Measurements from ENCODE around the gene GARIN5B.
"Not testable (repeated sequence)": the region's sequence is repeated elsewhere in the genome, so short reads cannot be mapped to it uniquely, and the experiment has no call there.

Gene GARIN5B

GRCh38 chr19:55362990-55363716, at the start of gene GARIN5B:
TSS of gene GARIN5B (minus strand) at chr19:55363260. CDS start at chr19:55363066, 194 bp downstream.
- DNase-seq: no peak

DNA sequence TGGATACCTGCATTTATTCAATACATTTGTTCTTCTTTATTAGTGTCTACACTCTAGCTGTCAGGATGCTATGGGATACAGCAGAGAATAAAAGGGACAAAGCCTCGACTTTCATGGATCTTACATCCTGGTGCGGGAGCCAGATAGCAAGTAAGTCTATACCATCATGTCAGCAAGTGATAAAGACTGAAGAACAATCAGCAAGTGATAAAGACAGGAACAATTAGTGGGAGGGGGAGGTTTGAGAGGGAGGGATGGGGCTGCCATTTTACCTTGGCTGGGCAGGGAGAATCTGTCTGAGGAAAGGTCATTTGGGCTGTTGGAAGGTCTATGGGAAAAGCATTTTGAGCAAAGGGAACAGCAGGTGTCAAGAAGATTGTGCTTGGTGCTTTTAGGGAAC, 47.1 kb upstream of the GARIN5B start:
- no peak for DNase-seq

DNA sequence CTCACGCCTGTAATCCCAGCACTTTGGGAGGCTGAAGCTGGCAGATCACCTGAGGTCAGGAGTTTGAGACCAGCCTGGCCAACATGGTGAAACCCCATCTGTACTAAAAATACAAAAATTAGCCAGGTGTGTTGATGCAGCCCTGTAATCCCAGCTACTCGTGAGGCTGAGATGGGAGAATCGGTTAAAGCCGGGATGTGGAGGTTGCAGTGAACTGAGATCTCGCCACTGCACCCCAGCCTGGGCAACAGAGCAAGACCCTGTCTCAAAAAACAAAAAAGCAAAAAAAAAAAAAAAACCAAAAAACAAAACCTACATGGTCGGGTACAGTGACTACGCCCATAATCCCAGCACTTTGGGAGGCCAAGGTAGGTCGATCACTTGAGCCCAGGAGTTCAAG, 46.1 kb upstream of the GARIN5B start:
- DNase-seq: not testable (repeated sequence)

DNA sequence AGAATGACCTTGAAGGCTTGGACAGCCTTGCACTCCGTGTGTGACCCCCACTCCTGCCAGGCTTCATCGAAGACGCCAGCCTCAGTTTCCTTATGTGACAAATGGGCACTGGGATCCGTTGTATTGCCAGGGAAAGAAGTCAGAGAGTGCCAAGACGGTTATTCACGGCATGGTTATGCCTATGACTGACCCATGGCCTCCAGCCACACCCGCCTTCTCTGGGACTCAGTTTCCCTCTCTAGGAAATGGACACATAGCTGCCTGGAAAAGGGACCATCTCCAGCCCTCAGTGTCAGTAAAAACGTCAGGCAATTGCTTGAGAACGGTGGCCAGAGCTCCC, 45.4 kb upstream of the GARIN5B start:
- DNase-seq: no peak

DNA sequence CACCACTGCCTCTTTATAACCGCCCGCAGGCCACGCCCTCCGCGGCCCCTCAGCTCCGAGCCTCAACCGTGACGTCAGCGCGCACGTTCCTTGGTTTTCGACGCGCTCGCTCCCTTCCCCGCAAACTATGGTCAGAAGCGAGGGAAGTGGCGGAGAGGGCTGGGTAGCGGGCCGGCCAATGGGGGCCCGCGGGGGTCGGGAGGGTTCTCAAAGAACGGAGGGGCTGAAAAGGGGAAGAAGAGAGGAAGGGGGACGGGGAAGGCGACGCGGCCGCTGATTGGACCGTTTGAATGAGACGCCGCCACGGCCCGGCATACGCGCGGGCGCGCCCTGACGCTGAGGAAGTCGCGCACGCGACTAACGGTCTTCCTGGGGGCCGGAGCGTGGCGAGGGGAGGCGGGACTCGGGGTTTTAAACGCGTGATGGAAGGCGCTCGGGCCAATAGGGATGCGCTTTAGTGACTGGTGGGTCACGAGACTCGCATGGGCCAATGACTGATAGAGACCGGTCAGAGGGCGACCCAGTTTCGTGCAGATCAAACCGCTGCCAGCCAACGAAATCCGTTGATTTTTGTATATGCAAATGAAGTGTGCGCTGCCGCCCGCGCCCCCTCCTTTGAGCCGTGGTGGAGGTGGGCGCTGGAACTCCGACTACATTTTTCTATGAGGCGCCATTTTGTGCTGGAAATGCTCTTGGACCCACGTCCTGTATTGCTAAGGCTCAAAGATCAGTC, 44.9 kb upstream of the GARIN5B start:
- DNase-seq: peak; percentile 98

DNA sequence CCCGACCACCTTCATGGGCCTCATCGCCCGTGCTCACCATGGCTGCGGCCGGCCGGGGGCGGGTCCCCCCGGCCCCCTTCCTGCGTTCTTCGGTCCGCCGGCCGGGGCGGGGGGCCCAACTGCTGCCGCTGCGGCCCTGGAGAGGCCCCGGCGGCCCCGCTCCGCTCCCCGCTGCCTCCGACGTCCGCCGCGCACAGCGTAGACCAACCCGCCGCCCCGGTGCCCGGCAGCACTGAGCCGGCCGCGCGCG, 44.4 kb upstream of the GARIN5B start, which contains the start of gene UBE2S:
TSS of gene UBE2S (minus strand) at position 239 of the 250 bp plus-strand sequence. CDS start at position 40, 199 bp downstream.
- not testable (repeated sequence) for DNase-seq

GRCh38 chr19:55406826-55407549, 43.9 kb upstream of the GARIN5B start:
- peak; percentile 47 for DNase-seq

- DNase-seq: no peak
Measured at GRCh38 chr19:55406091-55406825, 43.2 kb upstream of the GARIN5B start.

DNA sequence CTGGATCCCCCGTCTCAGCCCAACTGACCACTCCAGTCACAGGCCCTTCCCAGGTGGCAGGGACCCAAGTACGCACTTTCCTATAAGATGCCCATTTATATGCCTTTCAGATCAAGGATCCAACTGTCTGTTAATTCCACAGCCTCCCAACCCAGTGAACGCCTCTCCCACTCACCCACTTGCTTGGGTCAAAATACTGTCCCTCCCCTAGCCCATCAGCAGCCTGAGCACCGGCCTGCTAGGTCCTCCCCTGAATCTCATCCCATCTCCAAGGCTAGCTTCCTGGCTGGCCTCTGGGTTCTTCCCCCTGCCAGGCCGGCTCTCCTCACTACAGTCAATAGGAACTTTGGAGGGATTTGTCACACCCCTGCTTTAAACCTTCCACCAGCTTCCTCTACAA, 42.6 kb upstream of the GARIN5B start:
- no peak for DNase-seq

- DNase-seq: no peak
Measured at GRCh38 chr19:55402509-55402908, 39.4 kb upstream of the GARIN5B start.

DNA sequence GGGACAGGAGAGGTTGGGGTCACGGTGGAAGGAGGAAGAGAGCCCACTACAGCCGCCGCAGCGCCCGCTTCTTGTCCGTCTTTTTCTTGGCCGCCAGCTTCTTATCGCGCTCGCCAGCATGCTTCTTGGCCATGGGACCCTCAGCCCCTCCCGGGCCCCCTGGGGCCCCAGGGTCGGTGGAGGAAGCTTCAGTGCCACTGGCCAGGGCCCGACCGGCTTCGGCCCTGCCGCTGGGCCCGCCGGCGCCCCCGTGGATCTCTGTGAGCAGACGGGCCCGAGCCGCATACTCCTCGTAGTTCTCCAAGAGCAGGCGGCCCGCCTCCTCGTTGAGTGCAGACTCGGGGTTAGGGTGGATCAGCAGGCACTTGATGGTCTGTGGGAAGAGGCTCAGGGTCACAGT, 38.3 kb upstream of the GARIN5B start:
- not testable (repeated sequence) for DNase-seq

GRCh38 chr19:55400281-55401087, 37.4 kb upstream of the GARIN5B start:
- DNase-seq: no peak

GRCh38 chr19:55398200-55398925, 35.3 kb upstream of the GARIN5B start:
- DNase-seq: no peak

DNA sequence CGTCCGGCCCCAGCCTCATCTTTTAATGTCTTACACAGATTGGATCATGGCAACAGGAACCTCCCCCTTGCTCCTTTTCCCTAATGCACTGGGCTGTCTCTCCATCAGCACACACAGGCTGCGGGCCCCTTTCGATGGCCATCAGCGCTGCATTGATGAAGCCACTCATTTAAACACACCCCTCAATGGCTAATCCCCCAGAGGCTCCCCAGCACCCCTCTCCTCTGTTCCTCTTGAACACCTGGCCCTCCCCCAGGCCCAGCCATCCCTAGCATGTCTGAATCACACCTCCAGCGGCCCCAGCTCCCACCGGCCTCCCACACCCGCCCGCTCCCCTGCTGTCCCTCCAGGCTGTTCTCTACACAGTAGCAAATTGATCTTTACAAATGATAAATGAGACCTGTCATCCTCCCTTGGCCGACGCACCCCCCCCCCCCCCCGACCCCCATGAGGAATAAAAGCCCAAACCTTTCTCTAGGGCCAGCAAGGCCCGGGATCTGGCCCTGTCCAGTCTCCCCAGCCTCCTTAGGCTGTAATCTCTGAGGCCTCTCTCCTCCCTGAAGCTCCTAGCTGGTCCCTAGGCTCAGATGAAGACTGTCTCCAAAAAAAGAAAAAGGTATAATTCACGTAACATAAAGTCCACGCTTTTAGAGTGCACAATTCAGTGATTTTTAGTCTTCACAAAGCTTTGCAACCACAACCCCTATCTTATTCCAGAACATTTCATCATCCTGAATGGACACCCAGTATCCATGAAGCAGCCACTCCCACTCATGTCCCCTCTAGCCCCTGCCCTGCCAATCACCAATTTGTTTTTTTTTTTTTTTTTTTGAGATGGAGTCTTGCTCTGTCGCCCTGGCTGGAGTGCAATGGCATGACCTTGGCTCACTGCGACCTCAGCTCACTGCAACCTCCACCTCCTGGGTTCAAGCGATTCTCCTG, 30.0 kb upstream of the GARIN5B start:
- DNase-seq: no peak

GRCh38 chr19:55391702-55392615, 28.9 kb upstream of the GARIN5B start:
- DNase-seq: no peak

DNA sequence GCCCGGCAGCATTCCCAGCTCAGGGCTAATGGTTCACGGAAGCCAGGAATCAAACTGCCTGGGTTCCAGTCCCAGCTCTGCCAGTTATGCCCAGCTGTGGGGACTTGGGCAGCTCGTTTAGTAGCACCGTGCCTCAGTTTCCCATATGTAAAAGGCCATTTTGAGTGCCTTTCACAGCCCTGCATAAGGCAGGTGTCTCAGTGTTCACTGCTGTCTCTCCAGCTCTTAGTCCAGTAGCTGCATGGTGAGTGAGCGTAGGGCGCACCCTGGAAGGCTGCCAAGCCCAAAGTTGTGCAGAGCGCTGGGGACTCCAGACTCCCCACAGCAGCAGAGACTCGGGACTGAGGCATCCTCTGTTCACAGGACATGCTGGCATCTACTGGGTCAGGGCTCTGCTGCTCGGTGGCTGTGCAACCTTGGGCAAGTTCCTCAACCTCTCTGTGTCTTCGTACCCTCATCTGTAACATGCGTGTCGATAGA, 28.2 kb upstream of the GARIN5B start:
- DNase-seq: no peak

GRCh38 chr19:55390461-55390880, 27.4 kb upstream of the GARIN5B start:
- no peak for DNase-seq

DNA sequence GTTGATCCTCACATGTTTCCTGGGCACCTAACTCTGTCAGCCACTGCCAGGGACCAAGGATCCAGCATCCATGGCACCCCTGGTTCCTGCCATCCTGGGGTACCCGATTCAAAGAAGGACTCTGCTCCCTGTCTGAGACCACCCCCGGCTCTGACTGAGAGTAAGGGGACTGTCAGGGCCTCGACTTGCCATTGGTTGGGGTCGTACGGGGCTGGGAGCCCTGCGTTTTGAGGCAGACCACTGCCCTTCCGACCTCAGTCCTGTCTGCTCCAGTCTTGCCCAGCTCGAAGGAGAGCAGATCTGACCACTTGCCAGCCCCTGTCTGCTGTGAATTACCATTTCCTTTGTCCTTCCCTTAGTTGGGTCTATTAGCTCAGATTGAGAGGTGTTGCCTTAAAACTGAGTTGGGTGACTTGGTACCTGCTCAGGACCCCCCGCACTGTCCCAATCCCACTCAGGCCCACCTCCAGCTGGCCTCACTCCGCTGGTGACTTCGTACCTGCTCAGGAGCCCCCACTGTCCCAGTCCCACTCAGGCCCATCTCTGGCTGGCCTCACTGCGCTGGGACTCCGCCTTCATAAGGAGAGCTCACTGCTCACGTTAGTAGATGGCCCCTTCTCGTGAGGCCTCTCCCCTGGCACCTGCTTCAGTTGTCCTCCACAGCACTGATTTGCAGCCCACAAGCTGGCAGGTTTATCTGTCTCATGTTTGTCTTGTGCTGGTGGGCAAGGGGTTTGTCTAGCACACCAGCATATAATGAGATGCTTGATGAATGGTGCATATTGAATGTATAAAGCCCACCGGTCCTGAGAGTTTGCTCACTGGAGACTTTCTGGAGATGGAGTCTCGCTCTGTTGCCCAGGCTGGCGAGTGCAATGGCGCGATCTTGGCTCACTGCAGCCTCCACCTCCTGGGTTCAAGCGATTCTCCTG, 26.6 kb upstream of the GARIN5B start:
- no peak for DNase-seq

Measured in retina (tissue), 1 donor.